HEK293T (cell line): ENCODE data around the gene HOXD3.

Source experiments
- BHLHE40 ChIP-seq: fragments of 450-650 bp; IDR thresholded peaks from 2 replicates; pipeline ENCODE4 v1.6.1; 2016; ENCODE audit warnings: mild to moderate bottlenecking, moderate library complexity, borderline replicate concordance
- ELF4 ChIP-seq: fragments of 450-650 bp; IDR thresholded peaks from 2 replicates; pipeline ENCODE4 v1.6.1; 2017; ENCODE audit warnings: antibody characterized with exemption
- FOXA1 ChIP-seq: fragments of 450-650 bp; IDR thresholded peaks from 2 replicates; pipeline ENCODE4 v1.6.1; 2016; ENCODE audit warnings: mild to moderate bottlenecking
- FOXK2 ChIP-seq: fragments of 450-650 bp; IDR thresholded peaks from 2 replicates; pipeline ENCODE4 v1.6.1; 2016; ENCODE audit warnings: mild to moderate bottlenecking
- FOXM1 ChIP-seq: fragments of 450-650 bp; IDR thresholded peaks from 2 replicates; pipeline ENCODE4 v1.6.1; 2017; ENCODE audit warnings: mild to moderate bottlenecking, borderline replicate concordance
- L3MBTL2 ChIP-seq: fragments of 450-650 bp; conservative IDR thresholded peaks from 2 replicates; pipeline ENCODE4 v1.6.1; 2016; ENCODE audit warnings: mild to moderate bottlenecking
- LEF1 ChIP-seq: fragments of 450-650 bp; IDR thresholded peaks from 2 replicates; pipeline ENCODE4 v1.6.1; 2017; ENCODE audit warnings: mild to moderate bottlenecking, borderline replicate concordance
- SP1 ChIP-seq: fragments of 450-650 bp; IDR thresholded peaks from 2 replicates; pipeline ENCODE4 v1.6.1; 2017
- SUZ12 ChIP-seq: fragments of 450-650 bp; IDR thresholded peaks from 2 replicates; pipeline ENCODE4 v1.6.1; 2016; ENCODE audit warnings: mild to moderate bottlenecking
- TARDBP ChIP-seq: fragments of 450-650 bp; IDR thresholded peaks from 2 replicates; pipeline ENCODE4 v1.6.1; 2016

DNA sequence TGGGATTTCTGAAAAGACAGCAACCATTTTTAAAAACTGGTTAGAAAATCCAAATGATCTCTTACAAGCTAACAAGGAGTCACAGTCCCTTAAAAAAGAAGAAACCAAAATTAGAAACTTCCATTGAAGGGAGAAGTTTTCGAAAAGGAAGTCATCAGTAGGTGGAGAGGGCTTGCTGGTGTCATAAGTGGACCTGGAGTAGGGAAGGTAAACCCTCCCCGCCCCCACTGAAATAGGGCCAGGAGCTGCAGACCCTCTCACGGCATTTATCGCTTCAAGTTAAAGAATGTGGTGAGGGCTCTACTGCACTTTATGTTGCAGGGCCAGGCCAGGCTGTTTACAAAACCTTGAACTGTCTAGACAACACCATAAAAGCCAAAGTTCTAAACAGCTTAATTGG lies 47.2 kb upstream of the HOXD3 start:
- TF ChIP-seq BHLHE40 = no peak
- no peak for TF ChIP-seq LEF1
- TF ChIP-seq FOXA1 = no peak
- no peak for TF ChIP-seq FOXK2
- TF ChIP-seq SUZ12 = no peak
- TF ChIP-seq SP1 = no peak
- no peak for TF ChIP-seq L3MBTL2
- TF ChIP-seq TARDBP = no peak
- no peak for TF ChIP-seq FOXM1
- TF ChIP-seq ELF4 = no peak
